ENCODE data around the gene BANP.

- no peak for TF ChIP-seq CTCF (IDR thresholded peaks at IDR 0.05; ENCODE audit: low read length)
- no peak for TF ChIP-seq EZH2 (IDR thresholded peaks at IDR 0.05; ENCODE audit: borderline replicate concordance, low read length)
Measured at GRCh38 chr16:88078111-88078775, 127.0 kb downstream of the BANP start.

Measured in OCI-LY1 (cell line).